Measurements from ENCODE around the gene C16orf87. TPM values are rescaled to one million over a fixed set of nuclear protein-coding genes. Genes with fewer than 3 reads are reported as not detected.
A peak's percentile ranks its signal among the peaks of the same experiment; 100 is the strongest.

The C16orf87 gene
- total and polyA plus RNA-seq, 9 of the 15 experiments (the other 6 are each of a cell fraction or from before 2014, with no cell fraction given), result 7.8 to 16.7 (median 10.5) TPM

- no peak for DNase-seq (ENCODE audit: extremely low read depth in 1 of 4, low spot score in 3 of 4)
- no peak overlapping the region for H3K9ac ChIP-seq (ENCODE audit: insufficient read depth in 1 of 2, low read depth in 2 of 2, low read length in 2 of 2)
- ChIA-PET POLR2A (interaction anchor here (1.0 to 1.3 kb wide), 3 partner anchors 8 to 125 kb away, joined by 3 to 4 read pairs (median 3); partner anchors contain the start of gene C16orf87), CTCF (ENCODE audit: low intra/inter-chr PET ratio) (no interaction called here)
- H3K27me3 ChIP-seq (ENCODE audit: control insufficient read depth in 2 of 2, insufficient read depth in 2 of 2, low read length in 2 of 2), result no peaks in the 10 kb centered on the region
- FAIRE-seq, result no peak
- H3K4me2 ChIP-seq (ENCODE audit: insufficient read depth, low read length), result no peak overlapping the region
- in situ Hi-C loops (cut with MboI), result loop anchor here (10.0 kb wide), 1 partner anchor 127 kb away; no protein-coding TSS in a partner anchor
- no TSS peak for BruUV-seq (replicated peaks)
- H3K4me3 ChIP-seq, result no peak overlapping the region
- H3K27ac ChIP-seq (ENCODE audit: extremely low read depth, low read depth, low read length), result no peak overlapping the region
- intact Hi-C loops (cut with micrococcal nuclease), result no loop called here
- no peak overlapping the region for H2AFZ ChIP-seq (ENCODE audit: low read depth, low read length)
- H3K4me1 ChIP-seq (replicated peaks in 1 of 2; ENCODE audit: control insufficient read depth in 2 of 2, insufficient read depth in 2 of 2, low read length in 2 of 2), result peaks cover 0 to 15% of the 10 kb centered on the region in 2 experiments; a peak in 2 of 5 replicates
- H3K36me3 ChIP-seq (ENCODE audit: control insufficient read depth, insufficient read depth, low read length), result peaks cover 12% of the 10 kb centered on the region; the same call in 2 of the 3 replicates
- H3K9me3 ChIP-seq (replicated peaks; ENCODE audit: control insufficient read depth, insufficient read depth, low read depth, low read length), result no peaks in the 10 kb centered on the region
- 35% methylated on average over 3 of the region's 3 CpGs for WGBS (ENCODE audit: insufficient coverage, low coverage, missing lambda C conversion rate)
- H3K9me1 ChIP-seq (ENCODE audit: control insufficient read depth, insufficient read depth, low read length), result no peaks in the 10 kb centered on the region
- H3K79me2 ChIP-seq (ENCODE audit: control insufficient read depth, insufficient read depth, low read length), result peaks cover 59% of the 10 kb centered on the region
- H4K20me1 ChIP-seq (replicated peaks; ENCODE audit: control insufficient read depth, insufficient read depth, low read length), result no peaks in the 10 kb centered on the region
- TF ChIP-seq JUND (IDR thresholded peaks at IDR 0.05; ENCODE audit: borderline replicate concordance, low read depth, low read length) (0 out of 2 replicates have a peak, but pooled peaks have one; percentile 26), JUND (tag; IDR thresholded peaks at IDR 0.05; ENCODE audit: borderline replicate concordance, low read depth, low read length) (no peak), RBM34 (IDR thresholded peaks at IDR 0.05; ENCODE audit: borderline replicate concordance, insufficient read depth, low read length) (no peak)
- ATAC-seq, result no peak
Measured at GRCh38 chr16:46822270-46822669, 8.7 kb downstream of the C16orf87 start.

DNA sequence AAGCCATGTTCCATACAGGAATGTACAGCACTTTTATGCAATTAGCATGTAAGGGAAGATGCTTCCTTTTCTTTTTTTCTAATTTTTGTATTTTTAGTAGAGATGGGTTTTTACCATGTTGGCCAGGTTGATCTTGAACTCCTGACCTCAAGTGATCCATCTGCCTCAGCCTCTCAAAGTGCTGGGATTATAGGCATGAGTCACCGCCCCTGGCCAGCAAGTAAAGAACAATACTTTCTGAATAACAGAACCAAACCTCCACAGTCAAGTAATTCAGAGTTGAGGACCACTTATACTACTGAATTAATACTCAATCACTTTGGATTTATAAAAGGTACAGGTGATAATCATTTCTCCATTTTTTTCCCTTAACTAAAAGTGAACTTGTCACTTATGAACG, 13.0 kb downstream of the C16orf87 start:
- peak in 1 of 4 experiments; percentile 45 for DNase-seq (ENCODE audit: extremely low read depth in 1 of 4, low spot score in 3 of 4)
- no peak overlapping the region for H3K4me2 ChIP-seq (ENCODE audit: insufficient read depth, low read length)
- H4K20me1 ChIP-seq (replicated peaks; ENCODE audit: control insufficient read depth, insufficient read depth, low read length), result no peaks in the 10 kb centered on the region
- H3K9me1 ChIP-seq (ENCODE audit: control insufficient read depth, insufficient read depth, low read length), result no peaks in the 10 kb centered on the region
- CTCF ChIA-PET (ENCODE audit: low intra/inter-chr PET ratio), result no interaction called here
- no peak overlapping the region for H3K27ac ChIP-seq (ENCODE audit: extremely low read depth, low read depth, low read length)
- peaks cover 0 to 13% of the 10 kb centered on the region in 2 experiments; a peak in 2 of 5 replicates for H3K4me1 ChIP-seq (replicated peaks in 1 of 2; ENCODE audit: control insufficient read depth in 2 of 2, insufficient read depth in 2 of 2, low read length in 2 of 2)
- BruUV-seq (replicated peaks), result no TSS peak
- no peaks in the 10 kb centered on the region for H3K27me3 ChIP-seq (ENCODE audit: control insufficient read depth in 2 of 2, insufficient read depth in 2 of 2, low read length in 2 of 2)
- in situ Hi-C loops (cut with MboI), result no loop called here
- ATAC-seq, result peak; percentile 75
- no peak overlapping the region for H3K4me3 ChIP-seq
- 3% methylated on average over 2 of the region's 2 CpGs for WGBS (ENCODE audit: insufficient coverage, low coverage, missing lambda C conversion rate)
- no peak overlapping the region for H3K9ac ChIP-seq (ENCODE audit: insufficient read depth in 1 of 2, low read depth in 2 of 2, low read length in 2 of 2)
- POLR2A ChIA-PET, result interaction anchor here (1.1 to 1.3 kb wide), 2 partner anchors 123 to 125 kb away, joined by 3 to 4 read pairs; no protein-coding TSS in a partner anchor
- 0 out of 3 replicates have a peak, but pooled peaks cover 2% of the 10 kb centered on the region for H3K36me3 ChIP-seq (ENCODE audit: control insufficient read depth, insufficient read depth, low read length)
- intact Hi-C loops (cut with micrococcal nuclease), result loop anchor here (1.0 kb wide), 1 partner anchor 125 kb away; no protein-coding TSS in a partner anchor
- peak; percentile 68 for FAIRE-seq
- H2AFZ ChIP-seq (ENCODE audit: low read depth, low read length), result no peak overlapping the region
- 0 out of 2 replicates have a peak, but pooled peaks cover 2% of the 10 kb centered on the region for H3K9me3 ChIP-seq (replicated peaks; ENCODE audit: control insufficient read depth, insufficient read depth, low read depth, low read length)
- peaks cover 68% of the 10 kb centered on the region for H3K79me2 ChIP-seq (ENCODE audit: control insufficient read depth, insufficient read depth, low read length)
- TF ChIP-seq NR2C1 (IDR thresholded peaks at IDR 0.05) (0 out of 2 replicates have a peak, but pooled peaks have one; percentile 18), NR2C1 (tag; IDR thresholded peaks at IDR 0.05) (no peak), SMARCE1 (IDR thresholded peaks at IDR 0.05) (peak; percentile 47; the same call in 1 of the 2 replicates), MEIS2 (IDR thresholded peaks at IDR 0.05; ENCODE audit: partially characterized antibody) (peak; percentile 16), STAG1 (CRISPR knock-in tag; IDR thresholded peaks at IDR 0.05; ENCODE audit: borderline replicate concordance) (no peak), KLF1 (tag; IDR thresholded peaks at IDR 0.05) (no peak), ZBTB2 (IDR thresholded peaks at IDR 0.05) (no peak), DPF2 (IDR thresholded peaks at IDR 0.05) (peak; percentile 55; the same call in 1 of the 2 replicates), FOSL1 (tag; conservative IDR thresholded peaks at IDR 0.05) (peak; percentile 60; the same call in 1 of the 2 replicates), SMARCA4 (IDR thresholded peaks at IDR 0.05) (peak; percentile 46; the same call in 1 of the 2 replicates), JUND (IDR thresholded peaks at IDR 0.05; ENCODE audit: borderline replicate concordance, low read depth, low read length) (peak; percentile 75), JUND (tag; IDR thresholded peaks at IDR 0.05; ENCODE audit: borderline replicate concordance, low read depth, low read length) (peak; percentile 36; the same call in 1 of the 3 replicates)
